Measurements from ENCODE around the gene LLPH.

- TF ChIP-seq CTCF (IDR thresholded peaks at IDR 0.05), result no peak
- TF ChIP-seq ZFX (IDR thresholded peaks at IDR 0.05; ENCODE audit: borderline replicate concordance), result no peak
These were observed 13.3 kb downstream of the LLPH start for GRCh38 chr12:66117242-66117641.

All from 22Rv1 (cell line).